H1 (cell line): ENCODE results near the gene TFAP2C. TPM values are rescaled to one million over a fixed set of nuclear protein-coding genes. Genes with fewer than 3 reads are reported as not detected.

Experiments
- CTCF ChIA-PET: fragments of 300-600 bp; sonication (Branson Sonifier 250); formaldehyde crosslinking; loops from one replicate; lab custom pipeline; 2021; ENCODE audit not compliant: partially characterized antibody; lab: Charles Lee
- POLR2A ChIA-PET: fragments of 300-600 bp; sonication (Branson Sonifier 250); formaldehyde crosslinking; loops from one replicate; lab custom pipeline; 2021; ENCODE audit warnings: inconsistent platforms; ENCODE audit not compliant: partially characterized antibody; lab: Charles Lee
- DNase-seq, 2 experiments: peaks; one replicate each; pipeline versions ENCODE4 v3.0.0 to v3.0.0-alpha.2; 2010 to 2022; ENCODE audit warnings: low spot score in 2 of 2, low read depth in 1 of 2, mixed read lengths in 1 of 2
- FAIRE-seq: peaks from 2 replicates; lab custom pipeline; 2011; peaks lifted over from hg19 to GRCh38; lab: Jason Lieb, UNC
- H2AFZ ChIP-seq: 2 replicates; pipeline ENCODE4 v1.8.1; 2012; ENCODE audit warnings: low read length, inconsistent platforms
- H2AK5ac ChIP-seq: 2 replicates; pipeline ENCODE4 v1.6.1; 2013; ENCODE audit warnings: low read depth, low read length
- H2BK120ac ChIP-seq: replicated peaks from 2 replicates; pipeline ENCODE3; 2013; ENCODE audit warnings: low read depth, low read length, inconsistent platforms
- H2BK12ac ChIP-seq: 2 replicates; pipeline ENCODE4 v1.6.1; 2013; ENCODE audit warnings: low read depth, low read length
- H2BK15ac ChIP-seq: 2 replicates; pipeline ENCODE4 v1.6.1; 2013; ENCODE audit warnings: low read length
- H2BK20ac ChIP-seq: 2 replicates; pipeline ENCODE4 v1.6.1; 2013; ENCODE audit warnings: low read length
- H2BK5ac ChIP-seq: 2 replicates; pipeline ENCODE4 v1.6.1; 2013; ENCODE audit warnings: low read depth, low read length
- H3K14ac ChIP-seq: 2 replicates; pipeline ENCODE4 v1.6.1; 2013; ENCODE audit warnings: inconsistent platforms; ENCODE audit not compliant: insufficient read length
- H3K18ac ChIP-seq: 2 replicates; pipeline ENCODE4 v1.6.1; 2013; ENCODE audit warnings: low read length; ENCODE audit errors: extremely low read depth
- H3K23ac ChIP-seq: 2 replicates; pipeline ENCODE4 v1.6.1; 2013; ENCODE audit warnings: inconsistent platforms; ENCODE audit not compliant: insufficient read length
- H3K23me2 ChIP-seq: 2 replicates; pipeline ENCODE4 v1.6.1; 2013; ENCODE audit warnings: low read depth, low read length
- H3K27ac ChIP-seq: 2 replicates; pipeline ENCODE4 v1.6.1; 2011; ENCODE audit warnings: low read depth, low read length, inconsistent platforms
- H3K27me3 ChIP-seq, 4 experiments: replicated peaks in 1 of 4; 1 replicate in 1 of 4; 2 replicates in 3 of 4; pipeline versions ENCODE4 v1.6.1 to v1.8.1; 2011 to 2013; ENCODE audit warnings: low read length in 3 of 4, mild to moderate bottlenecking in 3 of 4, inconsistent platforms in 2 of 4, mixed read lengths in 2 of 4, moderate library complexity in 1 of 4; ENCODE audit not compliant: control insufficient read depth in 3 of 4, insufficient read depth in 3 of 4; ENCODE audit errors: extremely low read depth in 1 of 4
- H3K36me3 ChIP-seq, 4 experiments: 2 replicates each; pipeline versions ENCODE4 v1.6.1 to v1.8.1; 2011 to 2013; ENCODE audit warnings: mild to moderate bottlenecking in 4 of 4, low read length in 3 of 4, moderate library complexity in 2 of 4, control low read depth in 1 of 4, inconsistent platforms in 1 of 4; ENCODE audit not compliant: insufficient read depth in 4 of 4, control insufficient read depth in 2 of 4
- H3K4ac ChIP-seq: replicated peaks from 2 replicates; pipeline ENCODE3; 2013; ENCODE audit warnings: low read length, low read depth, mixed read lengths, inconsistent platforms; ENCODE audit not compliant: insufficient read length
- H3K4me1 ChIP-seq, 4 experiments: replicated peaks in 1 of 4; 1 replicate in 1 of 4; 2 replicates in 3 of 4; pipeline versions ENCODE4 v1.6.1 to v1.8.1; 2011 to 2013; ENCODE audit warnings: low read length in 3 of 4, inconsistent platforms in 2 of 4, mixed read lengths in 1 of 4; ENCODE audit not compliant: insufficient read depth in 4 of 4, control insufficient read depth in 3 of 4
- H3K4me2 ChIP-seq, 2 experiments: 2 replicates each; pipeline versions ENCODE4 v1.6.1 to v1.8.1; 2011 to 2013; ENCODE audit warnings: low read depth in 2 of 2, low read length in 2 of 2, control low read depth in 1 of 2, inconsistent platforms in 1 of 2, mild to moderate bottlenecking in 1 of 2; ENCODE audit not compliant: insufficient read depth in 1 of 2
- H3K4me3 ChIP-seq, 4 experiments: fragments of 200-600, 300-600 bp in 1 of 4; sonication (generic), shearing (Covaris generic), sonication (Bioruptor Twin) in 1 of 4; 2 replicates each; pipeline versions ENCODE4 v1.5.1 to v1.8.1; 2011 to 2016; ENCODE audit warnings: low read length in 4 of 4, low read depth in 3 of 4, control low read depth in 2 of 4, inconsistent platforms in 2 of 4, mild to moderate bottlenecking in 2 of 4, mixed read lengths in 1 of 4, moderate library complexity in 1 of 4; ENCODE audit not compliant: insufficient read depth in 2 of 4; ENCODE audit errors: extremely low read depth in 1 of 4
- H3K56ac ChIP-seq: replicated peaks from 2 replicates; pipeline ENCODE3; 2013; ENCODE audit warnings: low read depth, mild to moderate bottlenecking, mixed read lengths, low read length, inconsistent platforms; ENCODE audit not compliant: insufficient read length
- H3K79me1 ChIP-seq: 2 replicates; pipeline ENCODE4 v1.6.1; 2013; ENCODE audit warnings: low read depth, low read length, control low read depth
- H3K79me2 ChIP-seq, 2 experiments: 2 replicates each; pipeline versions ENCODE4 v1.6.1 to v1.8.1; 2012 to 2013; ENCODE audit warnings: low read length in 2 of 2, mild to moderate bottlenecking in 2 of 2, inconsistent platforms in 1 of 2; ENCODE audit not compliant: insufficient read depth in 2 of 2, control insufficient read depth in 1 of 2
- H3K9ac ChIP-seq, 4 experiments: replicated peaks in 1 of 4; 1 replicate in 1 of 4; 2 replicates in 3 of 4; pipeline versions ENCODE4 v1.6.1 to v1.8.1; 2011 to 2013; ENCODE audit warnings: low read depth in 3 of 4, low read length in 3 of 4, control low read depth in 2 of 4, mild to moderate bottlenecking in 2 of 4, moderate library complexity in 2 of 4, inconsistent platforms in 1 of 4; ENCODE audit errors: extremely low read depth in 1 of 4
- H3K9me3 ChIP-seq, 2 experiments: 2 replicates each; pipeline versions ENCODE4 v1.6.1 to v1.8.1; 2012 to 2013; ENCODE audit warnings: mild to moderate bottlenecking in 2 of 2, moderate library complexity in 2 of 2, control low read depth in 1 of 2, inconsistent platforms in 1 of 2, low read depth in 1 of 2, low read length in 1 of 2, mixed read lengths in 1 of 2; ENCODE audit not compliant: insufficient read depth in 2 of 2
- H4K20me1 ChIP-seq, 2 experiments: replicated peaks in 1 of 2; 2 replicates each; pipeline versions ENCODE3 to v1.8.1; 2011 to 2013; ENCODE audit warnings: inconsistent platforms in 2 of 2, low read length in 2 of 2, mild to moderate bottlenecking in 1 of 2; ENCODE audit not compliant: insufficient read depth in 2 of 2, control insufficient read depth in 1 of 2
- H4K5ac ChIP-seq: 2 replicates; pipeline ENCODE4 v1.6.1; 2013; ENCODE audit warnings: low read length, low read depth, mixed read lengths, inconsistent platforms; ENCODE audit not compliant: insufficient read length
- H4K8ac ChIP-seq: 2 replicates; pipeline ENCODE4 v1.8.0; 2013; ENCODE audit warnings: mild to moderate bottlenecking, moderate library complexity, low read length, inconsistent platforms; ENCODE audit not compliant: insufficient read depth; ENCODE audit errors: extremely low read depth
- H4K91ac ChIP-seq: replicated peaks from 2 replicates; pipeline ENCODE3; 2013; ENCODE audit warnings: low read length, mixed read lengths, inconsistent platforms; ENCODE audit not compliant: insufficient read length
- CBX8 ChIP-seq: fragments of 300-800, 300-1000 bp; sonication (generic); IDR thresholded peaks from 2 replicates; pipeline ENCODE4 v1.7.1; 2016; ENCODE audit warnings: low read depth, low read length, borderline replicate concordance
- E2F6 ChIP-seq: IDR thresholded peaks from 2 replicates; pipeline ENCODE4 v1.6.1; 2012; ENCODE audit warnings: inconsistent platforms
- EZH2 ChIP-seq: fragments of 200-600 bp; sonication (generic); IDR thresholded peaks from 2 replicates; pipeline ENCODE4 v1.7.1; 2012; ENCODE audit warnings: low read depth, mild to moderate bottlenecking, moderate library complexity, low read length, inconsistent platforms; ENCODE audit not compliant: severe bottlenecking
- RNF2 ChIP-seq: fragments of 200-900, 300-1000 bp; sonication (generic); IDR thresholded peaks from 2 replicates; pipeline ENCODE4 v1.7.1; 2016; ENCODE audit warnings: borderline replicate concordance, low read depth, mild to moderate bottlenecking, antibody characterized with exemption, low read length; ENCODE audit not compliant: poor library complexity, severe bottlenecking; ENCODE audit errors: missing control alignments
- SP4 ChIP-seq: IDR thresholded peaks from 2 replicates; pipeline ENCODE4 v1.6.1; 2012; ENCODE audit warnings: low read length, inconsistent platforms
- SUZ12 ChIP-seq: fragments of 200-600 bp; sonication (generic); IDR thresholded peaks from 2 replicates; pipeline ENCODE4 v1.6.1; 2012; ENCODE audit warnings: mild to moderate bottlenecking, inconsistent platforms, low read length, moderate library complexity, mixed read lengths
- WGBS, 2 experiments: shearing (Covaris generic) in 1 of 2; methylation state at CpG; one replicate each; pipeline versions ENCODE4 v1.1.6 to v1.1.7; 2013 to 2015; ENCODE audit warnings: low lambda C conversion rate in 2 of 2, mixed read lengths in 2 of 2, inconsistent platforms in 1 of 2, low coverage in 1 of 2, missing lambda C conversion rate in 1 of 2; ENCODE audit not compliant: insufficient replicate concordance in 2 of 2, insufficient coverage in 1 of 2, insufficient read length in 1 of 2; ENCODE audit errors: extremely low coverage in 1 of 2, missing lambda C conversion rate in 1 of 2; 5-methylcytosine and 5-hydroxymethylcytosine counted together
- polyA plus RNA-seq, 7 experiments: library from polyadenylated mRNA; depleted of rRNA in 3 of 7; stranded (reverse) in 5 of 7; unstranded in 2 of 7; fragments of >200 nt in 5 of 7; fragments of 200-250 nt in 2 of 7; gene quantifications; 1 replicate in 5 of 7; 2 replicates in 1 of 7; 4 replicates in 1 of 7; pipeline versions ENCODE4 v1.2.1 to v1.2.3, GENCODE V29; 2011 to 2013; ENCODE audit warnings: missing spikeins in 2 of 7, mixed read lengths in 2 of 7
- total RNA-seq: library from RNA; stranded (reverse); fragmentation: NEBNext Ultra II Directional; extraction: Animal tissue kit (Norgen Biotek cat#: 25700); gene quantifications from 2 replicates; pipeline ENCODE4 v1.2.1, GENCODE V29; 2021
- TF ChIP-seq, protein P1 (sequence below): IDR thresholded peaks from 2 replicates; pipeline ENCODE4 v1.6.1; 2012; ENCODE audit warnings: inconsistent platforms

The TFAP2C gene
- total and polyA plus RNA-seq, 2 of the 8 experiments (the other 6 are each of a cell fraction or from before 2014, with no cell fraction given): 1.7 to 5.8 TPM

DNA sequence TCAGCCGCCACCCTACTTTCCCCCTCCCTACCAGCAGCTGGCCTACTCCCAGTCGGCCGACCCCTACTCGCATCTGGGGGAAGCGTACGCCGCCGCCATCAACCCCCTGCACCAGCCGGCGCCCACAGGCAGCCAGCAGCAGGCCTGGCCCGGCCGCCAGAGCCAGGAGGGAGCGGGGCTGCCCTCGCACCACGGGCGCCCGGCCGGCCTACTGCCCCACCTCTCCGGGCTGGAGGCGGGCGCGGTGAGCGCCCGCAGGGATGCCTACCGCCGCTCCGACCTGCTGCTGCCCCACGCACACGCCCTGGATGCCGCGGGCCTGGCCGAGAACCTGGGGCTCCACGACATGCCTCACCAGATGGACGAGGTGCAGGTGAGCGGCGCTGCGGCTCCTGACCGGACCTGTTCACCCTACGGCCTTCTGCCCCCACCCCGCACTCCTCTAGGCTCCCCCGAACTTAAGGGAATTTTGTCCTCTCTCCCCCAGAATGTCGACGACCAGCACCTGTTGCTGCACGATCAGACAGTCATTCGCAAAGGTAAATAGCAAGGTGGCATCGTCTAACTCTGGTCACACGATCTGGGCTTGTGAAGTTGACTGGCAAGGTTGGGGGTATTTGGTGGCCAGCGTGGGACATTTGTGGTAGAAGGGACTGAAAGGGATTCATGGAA, 2.3 kb downstream of the TFAP2C start:
- H4K20me1 ChIP-seq: peaks cover 15 to 28% of the 10 kb centered on the region in 2 experiments
- POLR2A ChIA-PET: interaction anchor here (0.7 kb wide), 1 partner anchor 144 kb away, joined by 3 read pairs; no protein-coding TSS in a partner anchor
- no peaks in the 10 kb centered on the region for H3K9me3 ChIP-seq
- peak overlapping the region; percentile 5 to 57 (median 49); a peak in 5 of 7 replicates for H3K9ac ChIP-seq
- 7% methylated on average over 43 of the region's 48 CpGs; no CpG with 5 or more reads in 1 of the 2 experiments for WGBS, 2 experiments
- peak overlapping the region; percentile 46 for H4K91ac ChIP-seq
- no peak overlapping the region for H3K23ac ChIP-seq
- H3K79me1 ChIP-seq: peaks cover 3% of the 10 kb centered on the region; the same call in 1 of the 2 replicates
- no peak overlapping the region for H3K56ac ChIP-seq
- peaks cover 14 to 26% (median 16%) of the 10 kb centered on the region in 4 experiments for H3K4me1 ChIP-seq
- H3K4me3 ChIP-seq: peak overlapping the region; percentile 77 to 81 (median 79)
- peak overlapping the region; percentile 86; the same call in 1 of the 2 replicates for H4K8ac ChIP-seq
- no peak overlapping the region for H2BK12ac ChIP-seq
- H3K18ac ChIP-seq: peak overlapping the region; percentile 71; the same call in 1 of the 2 replicates
- CTCF ChIA-PET: interaction anchor here (0.7 to 1.2 kb wide), 4 partner anchors 52 to 436 kb away, joined by 3 to 4 read pairs (median 3); no protein-coding TSS in a partner anchor
- H3K23me2 ChIP-seq: peaks cover 27% of the 10 kb centered on the region
- H2BK120ac ChIP-seq: no peak overlapping the region
- H3K36me3 ChIP-seq: peaks cover 0 to 43% (median 0%) of the 10 kb centered on the region in 4 experiments; a peak in 1 of 8 replicates
- FAIRE-seq: no peak
- no peak overlapping the region for H2AK5ac ChIP-seq
- 0 out of 2 replicates have a peak overlapping the region, but pooled peaks have one; percentile 57 for H2BK20ac ChIP-seq
- H2BK5ac ChIP-seq: no peak overlapping the region; the same call in 1 of the 2 replicates
- DNase-seq: no peak
- no peak overlapping the region for H3K27ac ChIP-seq
- peak overlapping the region; percentile 12 for H4K5ac ChIP-seq
- no peak overlapping the region for H2BK15ac ChIP-seq
- peak overlapping the region; percentile 77 to 95 for H3K4me2 ChIP-seq
- peaks cover 0 to 2% of the 10 kb centered on the region in 2 experiments; a peak in 1 of 4 replicates for H3K79me2 ChIP-seq
- H3K14ac ChIP-seq: no peak overlapping the region
- no peak overlapping the region for H3K4ac ChIP-seq
- H2AFZ ChIP-seq: no peak overlapping the region
- H3K27me3 ChIP-seq: peaks cover 31 to 49% (median 40%) of the 10 kb centered on the region in 4 experiments
- TF ChIP-seq E2F6 (no peak), CBX8 (no peak), SP4 (no peak), EZH2 (peak; percentile 62), RNF2 (peak; percentile 55), SUZ12 (peak; percentile 44; the same call in 1 of the 2 replicates)
- TF ChIP-seq, protein P1, sequence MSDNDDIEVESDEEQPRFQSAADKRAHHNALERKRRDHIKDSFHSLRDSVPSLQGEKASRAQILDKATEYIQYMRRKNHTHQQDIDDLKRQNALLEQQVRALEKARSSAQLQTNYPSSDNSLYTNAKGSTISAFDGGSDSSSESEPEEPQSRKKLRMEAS: peak; percentile 29; the same call in 1 of the 2 replicates
